Left renal cortex interstitium (tissue), 4 donors: Measurements from ENCODE around the gene CTAGE1. TPM values are rescaled to one million over a fixed set of nuclear protein-coding genes. Genes with fewer than 3 reads are reported as not detected.
"Not testable (repeated sequence)": the region's sequence is repeated elsewhere in the genome, so short reads cannot be mapped to it uniquely, and the experiment has no call there.

Source experiments
- DNase-seq, 4 donors: peaks; one replicate each; pipeline ENCODE4 v3.0.0-alpha.2; 2013; ENCODE audit warnings: low read depth in 4 of 4, low spot score in 2 of 4, missing footprints in 1 of 4
- polyA plus RNA-seq, 4 donors: library from polyadenylated mRNA; unstranded; fragments of 120-200 nt; gene quantifications; one replicate each; pipeline ENCODE4 v1.2.1, GENCODE V29; 2013; ENCODE audit not compliant: insufficient read length in 4 of 4

Gene CTAGE1, protein sequence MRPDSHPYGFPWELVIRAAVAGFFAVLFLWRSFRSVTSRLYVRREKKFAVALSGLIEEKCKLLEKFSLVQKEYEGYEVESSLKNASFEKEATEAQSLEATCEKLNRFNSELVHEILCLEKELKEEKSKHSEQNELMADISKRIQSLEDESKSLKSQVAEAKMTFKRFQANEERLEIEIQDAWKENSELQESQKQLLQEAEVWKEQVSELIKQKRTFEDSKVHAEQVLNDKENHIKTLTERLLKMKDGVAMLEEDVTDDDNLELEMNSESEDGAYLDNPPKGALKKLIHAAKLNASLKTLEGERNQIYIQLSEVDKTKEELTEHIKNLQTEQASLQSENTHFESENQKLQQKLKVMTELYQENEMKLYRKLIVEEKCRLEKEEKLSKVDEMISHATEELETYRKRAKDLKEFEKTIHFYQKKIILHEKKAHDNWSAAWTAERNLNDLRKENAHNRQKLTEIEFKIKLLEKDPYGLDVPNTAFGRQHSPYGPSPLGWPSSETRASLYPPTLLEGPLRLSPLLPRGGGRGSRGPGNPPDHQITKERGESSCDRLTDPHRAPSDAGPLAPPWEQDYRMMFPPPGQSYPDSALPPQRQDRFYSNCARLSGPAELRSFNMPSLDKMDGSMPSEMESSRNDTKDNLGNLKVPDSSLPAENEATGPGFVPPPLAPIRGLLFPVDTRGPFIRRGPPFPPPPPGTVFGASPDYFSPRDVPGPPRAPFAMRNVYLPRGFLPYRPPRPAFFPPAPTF
- under 1 TPM in 2 of 4 donors, not detected in 2; 0.05 to 0.06 TPM for polyA plus RNA-seq

GRCh38 chr18:22417496-22418188 is at the start of gene CTAGE1:
CTAGE1 (minus strand) TSS chr18:22417915; CDS start chr18:22417811, 104 bp downstream.
- DNase-seq: no peak

- no peak for DNase-seq
These were observed 49.1 kb upstream of the CTAGE1 start for GRCh38 chr18:22466608-22467395.

DNA sequence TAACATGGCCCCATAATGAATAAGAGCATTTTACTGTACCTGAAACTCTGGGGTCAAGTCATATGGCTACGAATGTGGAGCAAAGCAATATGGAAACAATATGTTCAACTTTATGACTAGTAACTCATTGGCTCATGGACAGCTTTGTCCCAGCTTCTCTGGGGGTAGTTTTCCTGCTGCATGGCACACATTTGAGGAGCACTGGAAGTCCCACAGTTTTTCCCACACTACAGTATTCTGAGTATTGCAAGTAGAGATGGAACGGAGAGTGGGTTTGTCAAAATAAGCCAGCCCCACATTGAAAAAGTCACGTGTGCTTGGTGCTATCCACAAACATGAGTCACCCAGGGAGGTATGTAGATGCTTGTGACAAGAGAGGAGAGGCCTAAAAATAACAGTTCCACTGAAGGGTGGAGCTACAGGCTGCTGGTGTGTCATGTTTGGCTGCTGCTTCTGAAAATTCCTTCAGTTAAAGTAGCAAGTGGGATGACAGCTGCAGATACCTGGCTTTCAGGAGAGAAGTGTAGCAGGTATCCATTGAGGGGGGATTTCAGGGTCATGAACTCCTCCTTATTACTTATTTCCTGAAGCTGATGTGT is 48.2 kb upstream of the CTAGE1 start:
- DNase-seq: no peak

DNA sequence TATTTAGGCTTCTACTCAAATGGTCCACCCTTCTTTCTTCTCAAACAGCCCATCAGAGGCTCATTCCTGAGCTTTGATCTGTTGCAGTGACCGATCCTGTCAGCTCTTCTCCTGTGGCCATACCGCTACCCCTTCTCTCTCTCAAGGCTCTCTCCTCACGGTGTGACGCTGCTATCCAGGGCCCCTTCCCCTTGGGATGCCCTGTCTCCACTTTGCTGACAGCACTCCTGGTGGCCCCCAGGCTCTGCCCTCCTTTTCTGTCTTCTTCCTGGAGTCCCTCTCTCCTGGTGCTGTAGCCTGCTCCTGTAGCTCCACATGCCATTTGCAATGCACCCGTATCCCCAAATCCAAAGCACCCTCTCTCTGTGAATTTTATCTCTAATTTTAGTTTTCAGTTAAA is 45.4 kb upstream of the CTAGE1 start:
- DNase-seq: no peak

DNA sequence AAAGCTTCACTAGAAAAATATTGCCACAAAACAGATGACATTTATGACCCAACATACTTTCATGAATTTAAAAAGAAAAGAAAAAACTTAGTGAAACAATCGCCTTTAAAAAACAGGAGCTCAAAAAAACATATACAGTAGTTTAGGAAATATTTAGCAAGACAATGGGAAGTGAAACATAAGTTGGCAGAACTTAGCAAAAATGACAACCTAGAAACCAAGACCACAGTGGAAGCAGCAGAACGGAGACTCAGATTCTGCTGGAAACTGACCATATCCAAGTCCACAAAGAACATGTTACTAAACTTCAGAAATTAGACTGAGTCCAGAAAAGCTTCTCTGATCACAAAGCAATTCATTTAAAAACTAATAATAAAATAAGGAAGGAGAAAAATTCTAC is 41.8 kb upstream of the CTAGE1 start:
- no peak for DNase-seq

GRCh38 chr18:22457524-22457923 is 39.8 kb upstream of the CTAGE1 start:
- DNase-seq: no peak

GRCh38 chr18:22456547-22456946 is 38.8 kb upstream of the CTAGE1 start:
- no peak for DNase-seq

- DNase-seq: no peak
These were observed 38.4 kb upstream of the CTAGE1 start for GRCh38 chr18:22456116-22456480.

DNA sequence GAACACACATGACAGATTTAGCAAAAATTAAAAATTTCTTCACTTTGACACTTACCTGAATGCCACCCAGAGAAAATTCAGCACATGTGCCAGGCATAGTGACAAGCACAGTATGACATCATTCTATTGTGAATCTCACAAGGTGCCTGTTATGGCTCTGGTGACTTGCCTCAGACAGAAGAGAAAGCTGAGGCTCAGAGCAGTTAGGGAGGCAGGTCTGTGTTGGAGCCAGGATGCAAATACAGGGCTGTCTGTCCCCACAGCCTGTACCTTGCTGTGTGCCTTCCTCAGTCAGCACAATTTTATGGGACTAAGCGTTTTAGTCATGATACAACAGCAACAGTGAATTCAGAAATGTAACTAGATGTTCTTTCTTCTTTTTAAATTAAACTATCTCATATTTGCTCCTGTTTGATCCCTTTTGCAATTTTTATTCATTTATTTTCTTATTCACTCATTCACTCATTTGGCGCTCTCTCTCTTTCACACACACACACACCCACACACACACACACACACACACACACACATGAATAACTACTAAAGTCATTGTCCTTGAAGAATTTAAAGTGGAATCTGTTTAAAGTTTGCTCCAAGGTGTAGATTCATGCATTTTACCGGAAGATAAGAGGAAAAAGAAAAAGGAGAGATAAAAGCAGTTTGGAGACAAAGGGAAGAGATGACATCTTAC is 37.9 kb upstream of the CTAGE1 start:
- no peak for DNase-seq

- no peak for DNase-seq
These were observed 35.6 kb upstream of the CTAGE1 start for GRCh38 chr18:22453315-22453714.

DNA sequence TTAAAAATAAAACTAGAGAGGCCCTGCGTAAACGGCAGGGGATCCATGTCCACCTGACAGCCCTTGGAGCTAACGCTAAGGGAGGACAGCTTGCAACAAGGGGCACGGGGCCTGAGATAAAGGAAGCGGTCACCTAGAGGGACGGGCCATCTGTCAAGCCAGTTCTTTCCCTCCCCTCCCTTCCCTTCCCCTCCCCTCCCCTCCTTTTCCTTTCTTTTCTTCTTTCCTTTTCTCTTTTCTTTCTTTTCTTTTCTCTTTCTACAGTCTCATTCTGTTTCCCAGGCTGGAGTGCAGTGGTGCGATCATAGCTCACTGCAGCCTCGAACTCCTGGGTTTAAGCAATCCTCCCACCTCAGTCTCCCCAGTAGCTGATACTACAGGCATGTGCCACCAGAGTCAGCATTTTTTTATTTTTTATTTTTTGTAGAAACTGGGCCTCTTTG is 34.5 kb upstream of the CTAGE1 start:
- DNase-seq: no peak

GRCh38 chr18:22451796-22452195 is 34.1 kb upstream of the CTAGE1 start:
- DNase-seq: no peak

GRCh38 chr18:22450766-22451165 is 33.1 kb upstream of the CTAGE1 start:
- not testable (repeated sequence) for DNase-seq

- not testable (repeated sequence) for DNase-seq
These were observed 32.6 kb upstream of the CTAGE1 start for GRCh38 chr18:22450318-22450717.

DNA sequence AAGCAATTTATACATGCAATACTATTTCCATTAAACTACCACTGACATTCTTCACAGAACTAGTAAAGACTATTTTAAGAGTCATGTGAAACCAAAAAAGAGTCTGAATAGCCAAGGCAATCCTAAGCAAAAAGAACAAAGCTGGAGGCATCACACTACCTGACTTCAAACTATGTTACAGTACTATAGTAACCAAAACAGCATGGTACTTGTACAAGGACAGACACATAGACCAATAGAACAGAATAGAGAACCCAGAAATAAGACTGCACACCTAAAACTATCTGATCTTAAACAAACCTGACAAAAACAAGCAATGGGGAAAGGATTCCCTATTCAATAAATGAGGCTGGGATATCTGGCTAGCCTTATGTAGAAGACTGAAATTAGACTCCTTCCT is 32.0 kb upstream of the CTAGE1 start:
- not testable (repeated sequence) for DNase-seq

DNA sequence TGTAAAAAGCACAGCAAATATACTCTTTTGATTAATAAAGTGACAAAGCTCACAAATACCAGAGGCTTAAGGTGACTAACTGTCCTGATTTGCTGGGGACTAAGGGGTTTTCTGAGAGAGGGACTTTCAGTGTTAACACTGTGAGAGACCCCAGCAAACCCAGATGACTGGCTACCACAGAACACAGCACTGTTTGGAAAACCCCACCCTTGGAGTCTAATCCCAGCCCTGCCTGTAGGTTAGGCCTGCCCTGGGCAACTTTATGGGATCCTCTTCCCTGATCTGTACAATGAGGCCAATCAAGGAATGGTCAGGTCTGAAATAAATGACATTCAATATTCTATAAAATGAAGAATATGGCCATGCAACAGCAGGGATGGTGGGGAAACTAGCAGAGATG is 30.5 kb upstream of the CTAGE1 start:
- DNase-seq: no peak

DNA sequence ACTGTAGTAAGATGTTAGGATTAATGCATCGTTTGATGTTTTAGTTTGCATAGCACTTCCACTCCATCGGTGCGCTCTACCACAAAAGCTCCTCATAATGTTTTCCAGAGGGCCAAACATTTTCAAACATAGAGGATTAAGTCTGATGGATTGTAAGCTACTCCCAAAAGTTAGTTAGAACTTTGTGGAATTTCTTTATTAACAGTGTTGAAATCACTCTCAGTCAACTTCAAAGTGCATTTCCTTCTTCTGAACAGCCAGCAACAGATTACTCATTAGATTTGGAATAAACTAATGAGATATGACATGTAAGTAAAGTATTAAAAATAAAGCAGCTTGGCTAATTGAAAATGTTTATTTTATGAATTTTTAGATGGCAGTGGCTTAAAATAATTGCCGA is 30.1 kb upstream of the CTAGE1 start:
- no peak for DNase-seq

- no peak for DNase-seq
These were observed 29.2 kb upstream of the CTAGE1 start for GRCh38 chr18:22446911-22447310.

GRCh38 chr18:22446325-22446724 is 28.6 kb upstream of the CTAGE1 start:
- DNase-seq: no peak
